ENCODE data around the gene DMRT1. TPM values are rescaled to one million over a fixed set of nuclear protein-coding genes. Genes with fewer than 3 reads are reported as not detected.
"Not testable (repeated sequence)": the region's sequence is repeated elsewhere in the genome, so short reads cannot be mapped to it uniquely, and the experiment has no call there.

The DMRT1 gene
- total and polyA plus RNA-seq, 9 donors: 0.09 TPM; not detected in 8

GRCh38 chr9:892123-892522 lies 50.6 kb downstream of the DMRT1 start:
- H3K4me3 ChIP-seq (ENCODE audit: low read length): no peak overlapping the region
- H3K36me3 ChIP-seq (ENCODE audit: control insufficient read depth, insufficient read depth, low read length): no peaks in the 10 kb centered on the region
- no peak overlapping the region for H3K27ac ChIP-seq (ENCODE audit: low read length)
- no peaks in the 10 kb centered on the region for H3K9me3 ChIP-seq (replicated peaks; ENCODE audit: control insufficient read depth, low read depth, low read length)
- no peaks in the 10 kb centered on the region for H3K27me3 ChIP-seq (ENCODE audit: control insufficient read depth, insufficient read depth, low read length)
- H3K4me1 ChIP-seq (ENCODE audit: control insufficient read depth, insufficient read depth, low read length): peaks cover 2% of the 10 kb centered on the region
- DNase-seq: no peak
- 70% methylated on average over 5 of the region's 5 CpGs for WGBS (ENCODE audit: insufficient coverage)

- no peak for DNase-seq
- no CpG with 5 or more reads among the region's 5 CpGs for WGBS (ENCODE audit: insufficient coverage)
- no peaks in the 10 kb centered on the region for H3K27me3 ChIP-seq (ENCODE audit: control insufficient read depth, insufficient read depth, low read length)
- peaks cover 2% of the 10 kb centered on the region for H3K4me1 ChIP-seq (ENCODE audit: control insufficient read depth, insufficient read depth, low read length)
- no peak overlapping the region for H3K4me3 ChIP-seq (ENCODE audit: low read length)
- no peak overlapping the region for H3K27ac ChIP-seq (ENCODE audit: low read length)
- no peaks in the 10 kb centered on the region for H3K36me3 ChIP-seq (ENCODE audit: control insufficient read depth, insufficient read depth, low read length)
- H3K9me3 ChIP-seq (replicated peaks; ENCODE audit: control insufficient read depth, low read depth, low read length): no peaks in the 10 kb centered on the region
Measured at GRCh38 chr9:893115-893514, 51.6 kb downstream of the DMRT1 start.

DNA sequence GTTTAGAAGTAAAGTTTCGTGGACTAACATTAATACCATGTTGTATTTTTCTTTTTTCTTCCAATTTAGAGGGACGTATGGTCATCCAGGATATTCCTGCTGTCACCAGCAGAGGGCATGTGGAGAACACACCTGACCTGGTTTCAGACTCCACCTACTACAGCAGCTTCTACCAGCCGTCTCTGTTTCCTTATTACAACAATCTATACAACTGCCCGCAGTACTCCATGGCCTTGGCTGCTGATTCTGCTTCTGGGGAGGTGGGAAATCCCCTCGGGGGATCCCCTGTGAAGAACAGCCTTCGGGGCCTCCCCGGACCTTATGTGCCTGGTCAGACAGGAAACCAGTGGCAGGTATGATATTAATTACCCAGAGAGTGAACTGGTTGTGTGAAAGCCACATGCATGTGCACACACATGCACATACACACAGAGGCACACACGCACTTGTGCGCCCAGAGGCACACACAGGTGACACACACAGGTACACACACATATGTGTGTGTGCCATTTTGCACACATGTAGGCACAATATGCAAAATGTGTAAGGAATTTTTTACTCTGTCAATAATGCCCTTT lies 52.4 kb downstream of the DMRT1 start:
- no peaks in the 10 kb centered on the region for H3K9me3 ChIP-seq (replicated peaks; ENCODE audit: control insufficient read depth, low read depth, low read length)
- 0% methylated on average over 2 of the region's 9 CpGs for WGBS (ENCODE audit: insufficient coverage)
- H3K4me1 ChIP-seq (ENCODE audit: control insufficient read depth, insufficient read depth, low read length): peaks cover 2% of the 10 kb centered on the region
- no peaks in the 10 kb centered on the region for H3K36me3 ChIP-seq (ENCODE audit: control insufficient read depth, insufficient read depth, low read length)
- H3K4me3 ChIP-seq (ENCODE audit: low read length): no peak overlapping the region
- peak; percentile 72 for DNase-seq
- no peaks in the 10 kb centered on the region for H3K27me3 ChIP-seq (ENCODE audit: control insufficient read depth, insufficient read depth, low read length)
- H3K27ac ChIP-seq (ENCODE audit: low read length): no peak overlapping the region

DNA sequence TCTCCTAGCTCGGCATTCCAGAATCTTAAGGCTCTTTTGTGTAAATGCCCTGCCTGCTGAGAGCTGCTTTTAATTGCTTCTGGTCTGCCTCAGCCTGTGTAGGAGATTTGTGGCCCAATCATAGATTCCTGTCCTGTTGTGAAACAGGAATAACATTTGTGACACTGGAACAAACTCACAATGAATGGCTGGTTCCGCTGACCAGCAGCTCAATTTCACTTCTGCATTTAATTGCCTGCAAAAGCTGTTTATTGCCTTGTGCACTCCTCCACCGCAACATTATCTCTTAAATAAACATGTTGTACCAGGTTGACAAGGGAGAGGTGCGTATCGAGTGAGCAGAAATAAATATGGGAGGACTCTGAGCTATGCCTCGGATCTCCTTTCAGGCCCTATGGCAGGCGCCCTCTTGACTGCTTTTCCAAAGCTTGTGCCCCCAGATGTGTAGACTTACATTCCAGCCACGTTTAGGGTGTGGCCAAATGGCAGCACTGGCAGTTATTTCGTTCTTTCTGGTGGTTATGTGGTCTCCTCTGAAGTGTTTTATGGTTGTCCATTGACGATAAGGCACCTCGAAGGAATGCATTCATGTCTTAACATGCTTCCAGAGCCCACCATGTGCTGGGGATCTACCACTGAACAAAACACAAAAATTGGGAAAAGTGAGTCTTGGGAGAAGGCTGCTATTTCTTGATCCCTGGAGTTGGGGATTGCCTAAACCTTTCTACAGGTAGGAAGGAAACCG lies 58.1 kb downstream of the DMRT1 start:
- peak; percentile 47 for DNase-seq
- Histone ChIP-seq H3K4me3 (ENCODE audit: low read length) (no peak overlapping the region), H3K9me3 (replicated peaks; ENCODE audit: control insufficient read depth, low read depth, low read length) (no peaks in the 10 kb centered on the region), H3K27me3 (ENCODE audit: control insufficient read depth, insufficient read depth, low read length) (peaks cover 13% of the 10 kb centered on the region), H3K4me1 (ENCODE audit: control insufficient read depth, insufficient read depth, low read length) (no peaks in the 10 kb centered on the region), H3K27ac (ENCODE audit: low read length) (no peak overlapping the region), H3K36me3 (ENCODE audit: control insufficient read depth, insufficient read depth, low read length) (no peaks in the 10 kb centered on the region)
- WGBS (ENCODE audit: insufficient coverage): 66% methylated on average over 4 of the region's 12 CpGs

DNA sequence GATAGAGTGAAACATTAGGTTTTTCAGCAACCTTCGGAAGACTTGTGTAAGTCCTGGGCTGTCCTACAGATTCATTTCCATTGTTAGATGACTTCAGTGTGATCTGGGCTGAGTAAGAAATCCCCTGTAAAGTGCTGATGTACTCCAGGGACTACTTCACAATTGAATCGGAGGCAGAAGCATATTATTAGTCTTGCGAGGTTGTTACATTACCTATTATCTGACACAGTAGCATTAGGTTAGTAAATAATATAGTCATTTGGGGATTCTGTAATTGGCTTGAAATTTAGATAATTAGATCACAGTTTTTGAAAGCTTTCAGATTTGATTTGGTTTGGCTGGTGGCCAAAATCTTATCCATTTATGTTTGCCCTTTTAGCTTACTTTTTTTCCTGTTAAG lies 62.4 kb downstream of the DMRT1 start:
- 17% methylated on average over 1 of the region's 3 CpGs for WGBS (ENCODE audit: insufficient coverage)
- H3K27me3 ChIP-seq (ENCODE audit: control insufficient read depth, insufficient read depth, low read length): peaks cover 27% of the 10 kb centered on the region
- no peak for DNase-seq

GRCh38 chr9:905906-906305 lies 64.4 kb downstream of the DMRT1 start:
- WGBS (ENCODE audit: insufficient coverage): 39% methylated on average over 2 of the region's 6 CpGs
- no peak overlapping the region for H3K4me3 ChIP-seq (ENCODE audit: low read length)
- H3K27me3 ChIP-seq (ENCODE audit: control insufficient read depth, insufficient read depth, low read length): peaks cover 32% of the 10 kb centered on the region
- H3K4me1 ChIP-seq (ENCODE audit: control insufficient read depth, insufficient read depth, low read length): no peaks in the 10 kb centered on the region
- no peaks in the 10 kb centered on the region for H3K9me3 ChIP-seq (replicated peaks; ENCODE audit: control insufficient read depth, low read depth, low read length)
- no peak overlapping the region for H3K27ac ChIP-seq (ENCODE audit: low read length)
- no peaks in the 10 kb centered on the region for H3K36me3 ChIP-seq (ENCODE audit: control insufficient read depth, insufficient read depth, low read length)
- DNase-seq: no peak

More for the DNA sequence above, 62.4 kb downstream of the DMRT1 start:
- Histone ChIP-seq H3K4me3 (ENCODE audit: low read length) (no peak overlapping the region), H3K27ac (ENCODE audit: low read length) (no peak overlapping the region), H3K4me1 (ENCODE audit: control insufficient read depth, insufficient read depth, low read length) (no peaks in the 10 kb centered on the region), H3K36me3 (ENCODE audit: control insufficient read depth, insufficient read depth, low read length) (no peaks in the 10 kb centered on the region), H3K9me3 (replicated peaks; ENCODE audit: control insufficient read depth, low read depth, low read length) (no peaks in the 10 kb centered on the region)

GRCh38 chr9:908536-909205 lies 67.2 kb downstream of the DMRT1 start:
- Histone ChIP-seq H3K27ac (ENCODE audit: low read length) (no peak overlapping the region), H3K36me3 (ENCODE audit: control insufficient read depth, insufficient read depth, low read length) (no peaks in the 10 kb centered on the region), H3K27me3 (ENCODE audit: control insufficient read depth, insufficient read depth, low read length) (peaks cover 31% of the 10 kb centered on the region), H3K4me3 (ENCODE audit: low read length) (no peak overlapping the region), H3K9me3 (replicated peaks; ENCODE audit: control insufficient read depth, low read depth, low read length) (no peaks in the 10 kb centered on the region), H3K4me1 (ENCODE audit: control insufficient read depth, insufficient read depth, low read length) (no peaks in the 10 kb centered on the region)
- DNase-seq: no peak
- 40% methylated on average over 2 of the region's 10 CpGs for WGBS (ENCODE audit: insufficient coverage)

GRCh38 chr9:911005-911404 lies 69.5 kb downstream of the DMRT1 start:
- Histone ChIP-seq H3K27ac (ENCODE audit: low read length) (no peak overlapping the region), H3K27me3 (ENCODE audit: control insufficient read depth, insufficient read depth, low read length) (peaks cover 20% of the 10 kb centered on the region), H3K36me3 (ENCODE audit: control insufficient read depth, insufficient read depth, low read length) (no peaks in the 10 kb centered on the region), H3K4me1 (ENCODE audit: control insufficient read depth, insufficient read depth, low read length) (no peaks in the 10 kb centered on the region), H3K9me3 (replicated peaks; ENCODE audit: control insufficient read depth, low read depth, low read length) (no peaks in the 10 kb centered on the region), H3K4me3 (ENCODE audit: low read length) (no peak overlapping the region)
- 94% methylated on average over 2 of the region's 4 CpGs for WGBS (ENCODE audit: insufficient coverage)
- no peak for DNase-seq

GRCh38 chr9:912776-913175 lies 71.3 kb downstream of the DMRT1 start:
- no peaks in the 10 kb centered on the region for H3K9me3 ChIP-seq (replicated peaks; ENCODE audit: control insufficient read depth, low read depth, low read length)
- no peak overlapping the region for H3K4me3 ChIP-seq (ENCODE audit: low read length)
- H3K27me3 ChIP-seq (ENCODE audit: control insufficient read depth, insufficient read depth, low read length): peaks cover 22% of the 10 kb centered on the region
- no CpG with 5 or more reads among the region's 1 CpG for WGBS (ENCODE audit: insufficient coverage)
- H3K36me3 ChIP-seq (ENCODE audit: control insufficient read depth, insufficient read depth, low read length): no peaks in the 10 kb centered on the region
- no peak overlapping the region for H3K27ac ChIP-seq (ENCODE audit: low read length)
- no peaks in the 10 kb centered on the region for H3K4me1 ChIP-seq (ENCODE audit: control insufficient read depth, insufficient read depth, low read length)
- no peak for DNase-seq

DNA sequence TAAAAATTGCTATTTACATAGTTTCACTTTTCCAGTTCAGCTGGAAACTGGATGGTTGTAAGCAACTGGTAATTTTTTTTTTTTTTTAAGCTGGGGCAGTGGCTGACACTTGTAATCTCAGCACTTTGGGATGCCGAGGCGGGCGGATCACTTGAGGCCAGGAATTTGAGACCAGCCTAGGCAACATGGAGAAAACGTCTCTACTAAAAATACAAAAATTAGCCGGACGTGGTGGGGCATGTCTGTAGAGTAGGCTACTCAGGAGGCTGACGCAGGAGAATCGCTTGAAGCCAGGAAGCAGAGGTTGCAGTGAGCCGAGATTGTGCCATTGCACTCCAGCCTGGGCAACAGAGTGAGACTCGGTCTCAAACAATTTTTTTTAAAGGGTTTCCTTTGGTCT lies 72.0 kb downstream of the DMRT1 start:
- peaks cover 18% of the 10 kb centered on the region for H3K27me3 ChIP-seq (ENCODE audit: control insufficient read depth, insufficient read depth, low read length)
- not testable (repeated sequence) for H3K9me3 ChIP-seq (replicated peaks; ENCODE audit: control insufficient read depth, low read depth, low read length); H3K4me1 ChIP-seq (ENCODE audit: control insufficient read depth, insufficient read depth, low read length); DNase-seq; H3K4me3 ChIP-seq (ENCODE audit: low read length); H3K36me3 ChIP-seq (ENCODE audit: control insufficient read depth, insufficient read depth, low read length); H3K27ac ChIP-seq (ENCODE audit: low read length)
- WGBS (ENCODE audit: insufficient coverage): 94% methylated on average over 6 of the region's 10 CpGs
